NK-92 (cell line): ENCODE measurements around the gene ZWILCH.
"Not testable (repeated sequence)": the region's sequence is repeated elsewhere in the genome, so short reads cannot be mapped to it uniquely, and the experiment has no call there.

Source experiments
- DNase-seq: peaks from one replicate; lab custom pipeline; 2025; ENCODE audit not compliant: unreplicated experiment; lab: John Stamatoyannopoulos, UW

The ZWILCH gene

GRCh38 chr15:66578286-66578875 lies 73.3 kb downstream of the ZWILCH start:
- no peak for DNase-seq

- DNase-seq, result no peak
Measured at GRCh38 chr15:66580643-66581042, 75.5 kb downstream of the ZWILCH start.

GRCh38 chr15:66581972-66582537 lies 76.9 kb downstream of the ZWILCH start:
- no peak for DNase-seq

- DNase-seq, result no peak
Measured at GRCh38 chr15:66586155-66586976, 81.2 kb downstream of the ZWILCH start.

GRCh38 chr15:66587020-66587419 lies 81.9 kb downstream of the ZWILCH start:
- no peak for DNase-seq

- no peak for DNase-seq
Measured at GRCh38 chr15:66587749-66588148, 82.6 kb downstream of the ZWILCH start.

- no peak for DNase-seq
Measured at GRCh38 chr15:66588537-66588936, 83.4 kb downstream of the ZWILCH start.

- no peak for DNase-seq
Measured at GRCh38 chr15:66588971-66589370, 83.8 kb downstream of the ZWILCH start.

GRCh38 chr15:66589429-66589828 lies 84.3 kb downstream of the ZWILCH start:
- not testable (repeated sequence) for DNase-seq

GRCh38 chr15:66590435-66590834 lies 85.3 kb downstream of the ZWILCH start:
- no peak for DNase-seq

GRCh38 chr15:66591322-66591862 lies 86.3 kb downstream of the ZWILCH start:
- DNase-seq, result no peak

GRCh38 chr15:66592505-66593218 lies 87.5 kb downstream of the ZWILCH start:
- no peak for DNase-seq

GRCh38 chr15:66593219-66593780 lies 88.2 kb downstream of the ZWILCH start:
- no peak for DNase-seq

GRCh38 chr15:66594344-66594743 lies 89.2 kb downstream of the ZWILCH start:
- no peak for DNase-seq

GRCh38 chr15:66594836-66595235 lies 89.7 kb downstream of the ZWILCH start:
- no peak for DNase-seq

- no peak for DNase-seq
Measured at GRCh38 chr15:66595332-66595731, 90.2 kb downstream of the ZWILCH start.

- DNase-seq, result no peak
Measured at GRCh38 chr15:66595931-66596545, 90.9 kb downstream of the ZWILCH start.

GRCh38 chr15:66598095-66598815 lies 93.1 kb downstream of the ZWILCH start:
- no peak for DNase-seq
